Astrocyte of the spinal cord (primary cell): ENCODE data around the gene LHFPL3.

ENCODE experiments used
- DNase-seq: peaks from one replicate; pipeline ENCODE4 v3.0.0; 2011; ENCODE audit warnings: low read depth, low spot score
- H3K4me3 ChIP-seq: 2 replicates; pipeline ENCODE4 v1.5.1; 2011; ENCODE audit warnings: low read depth, mild to moderate bottlenecking, low read length, moderate library complexity
- in situ Hi-C: cut with HindIII; loops from 2 replicates; pipeline ENCODE4 v1.10.0; 2017; ENCODE audit warnings: low sequenced_read_pairs
- TF ChIP-seq, protein P1 (sequence below): IDR thresholded peaks from 2 replicates; pipeline ENCODE4 v1.5.1; 2012; ENCODE audit warnings: low read depth, mild to moderate bottlenecking, low read length, inconsistent platforms

LHFPL3 gene

DNA sequence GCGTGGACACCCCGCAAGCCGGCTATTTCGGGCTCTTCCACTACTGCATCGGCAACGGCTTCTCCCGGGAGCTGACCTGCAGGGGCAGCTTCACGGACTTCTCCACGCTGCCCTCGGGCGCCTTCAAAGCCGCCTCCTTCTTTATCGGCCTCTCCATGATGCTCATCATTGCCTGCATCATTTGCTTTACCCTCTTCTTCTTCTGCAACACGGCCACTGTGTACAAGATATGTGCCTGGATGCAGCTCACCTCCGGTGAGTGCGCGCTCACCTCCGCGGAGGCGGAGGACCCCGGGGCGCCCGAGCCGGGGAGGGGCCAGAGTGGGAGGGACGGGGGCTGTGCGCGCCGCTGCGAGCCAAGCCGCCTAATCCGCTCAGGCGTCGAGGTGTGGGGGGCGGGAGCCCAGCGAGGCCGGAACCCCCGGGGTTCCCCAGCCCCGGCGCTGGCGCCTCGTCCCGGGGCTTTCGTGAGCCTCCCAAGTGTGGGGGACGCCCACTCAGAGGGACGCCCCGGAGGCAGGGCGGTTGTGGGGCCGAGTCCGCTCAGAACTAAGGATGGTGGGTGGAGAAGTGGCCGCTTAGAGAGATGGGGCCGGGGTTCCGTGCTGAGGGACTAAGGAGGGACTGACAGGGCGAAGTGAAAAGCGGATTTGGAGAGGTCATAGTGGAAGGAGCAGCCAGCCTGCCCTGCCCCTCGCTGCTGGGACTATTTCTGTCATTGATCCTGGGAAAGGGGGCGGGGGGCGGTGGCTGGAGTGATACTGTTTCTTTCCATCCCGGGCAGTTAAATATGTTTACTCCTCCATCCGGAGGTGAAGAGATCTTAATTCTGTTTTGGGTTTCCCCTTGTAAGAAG lies 795 bp downstream of the LHFPL3 start:
- TF ChIP-seq, protein P1, sequence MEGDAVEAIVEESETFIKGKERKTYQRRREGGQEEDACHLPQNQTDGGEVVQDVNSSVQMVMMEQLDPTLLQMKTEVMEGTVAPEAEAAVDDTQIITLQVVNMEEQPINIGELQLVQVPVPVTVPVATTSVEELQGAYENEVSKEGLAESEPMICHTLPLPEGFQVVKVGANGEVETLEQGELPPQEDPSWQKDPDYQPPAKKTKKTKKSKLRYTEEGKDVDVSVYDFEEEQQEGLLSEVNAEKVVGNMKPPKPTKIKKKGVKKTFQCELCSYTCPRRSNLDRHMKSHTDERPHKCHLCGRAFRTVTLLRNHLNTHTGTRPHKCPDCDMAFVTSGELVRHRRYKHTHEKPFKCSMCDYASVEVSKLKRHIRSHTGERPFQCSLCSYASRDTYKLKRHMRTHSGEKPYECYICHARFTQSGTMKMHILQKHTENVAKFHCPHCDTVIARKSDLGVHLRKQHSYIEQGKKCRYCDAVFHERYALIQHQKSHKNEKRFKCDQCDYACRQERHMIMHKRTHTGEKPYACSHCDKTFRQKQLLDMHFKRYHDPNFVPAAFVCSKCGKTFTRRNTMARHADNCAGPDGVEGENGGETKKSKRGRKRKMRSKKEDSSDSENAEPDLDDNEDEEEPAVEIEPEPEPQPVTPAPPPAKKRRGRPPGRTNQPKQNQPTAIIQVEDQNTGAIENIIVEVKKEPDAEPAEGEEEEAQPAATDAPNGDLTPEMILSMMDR: no peak
- in situ Hi-C loops: no loop called here
- H3K4me3 ChIP-seq: peak overlapping the region; percentile 18
- no peak for DNase-seq

DNA sequence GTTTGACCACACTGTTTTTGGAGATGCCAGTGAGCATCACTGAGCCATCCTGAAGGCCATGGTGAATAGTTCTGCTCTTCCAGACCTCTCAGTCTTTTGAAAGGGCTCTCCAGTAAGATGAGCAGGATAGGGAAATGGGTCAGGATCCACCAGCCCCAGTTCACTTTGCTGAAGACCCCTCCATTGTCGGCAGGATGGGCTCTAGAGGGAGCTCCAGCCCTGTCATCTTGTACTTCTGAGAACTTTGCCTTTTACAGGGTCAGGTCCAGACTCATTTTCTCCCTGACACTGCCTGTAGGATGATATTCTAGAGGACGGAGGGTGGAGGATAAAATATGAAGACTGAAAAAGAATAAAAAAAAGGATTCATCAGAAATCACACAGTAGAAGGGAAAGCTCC lies 13.1 kb downstream of the LHFPL3 start:
- H3K4me3 ChIP-seq: no peak overlapping the region
- TF ChIP-seq, protein P1: peak; percentile 11
- in situ Hi-C loops: no loop called here
- no peak for DNase-seq

DNA sequence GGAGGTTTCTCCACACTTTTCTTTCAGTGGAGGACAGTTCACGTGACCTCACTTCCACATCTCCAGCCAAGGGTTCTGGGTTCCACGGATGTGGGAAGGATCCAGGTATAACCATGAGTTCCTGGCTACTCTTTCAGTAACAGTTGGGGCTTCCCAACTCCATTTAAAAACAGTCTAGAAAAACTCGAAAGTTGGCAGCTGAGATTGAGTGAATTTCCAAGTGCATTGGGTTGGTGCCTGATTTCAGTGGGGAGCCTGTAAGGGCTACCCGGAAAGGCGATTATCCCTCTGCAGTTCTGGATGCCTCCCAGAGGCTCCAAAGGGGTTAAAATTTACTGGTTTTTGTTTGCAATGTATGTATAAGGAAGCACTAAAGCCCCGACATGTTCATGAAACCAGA lies 24.3 kb downstream of the LHFPL3 start:
- DNase-seq: no peak
- in situ Hi-C loops: no loop called here
- TF ChIP-seq, protein P1: no peak
- H3K4me3 ChIP-seq: no peak overlapping the region

DNA sequence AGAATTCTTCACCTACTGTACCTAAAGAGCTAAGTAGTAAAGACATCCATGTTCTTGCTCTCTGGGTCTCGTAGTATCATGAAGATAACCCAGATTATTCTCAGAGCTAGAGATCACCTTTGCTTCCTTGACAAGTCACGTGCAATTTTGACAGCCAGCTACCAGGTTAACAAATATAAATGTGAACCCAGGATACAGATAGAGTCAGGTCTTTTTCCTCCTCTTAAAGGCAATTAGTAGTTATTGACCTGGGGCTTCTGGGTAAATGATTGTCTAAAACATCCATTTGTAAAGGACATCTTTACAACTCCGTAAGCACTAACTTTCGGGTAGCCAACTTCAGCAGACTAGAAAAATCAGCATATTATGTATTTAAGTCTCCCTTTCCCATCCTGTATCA lies 28.8 kb downstream of the LHFPL3 start:
- H3K4me3 ChIP-seq: no peak overlapping the region
- DNase-seq: no peak
- TF ChIP-seq, protein P1: no peak
- in situ Hi-C loops: no loop called here

DNA sequence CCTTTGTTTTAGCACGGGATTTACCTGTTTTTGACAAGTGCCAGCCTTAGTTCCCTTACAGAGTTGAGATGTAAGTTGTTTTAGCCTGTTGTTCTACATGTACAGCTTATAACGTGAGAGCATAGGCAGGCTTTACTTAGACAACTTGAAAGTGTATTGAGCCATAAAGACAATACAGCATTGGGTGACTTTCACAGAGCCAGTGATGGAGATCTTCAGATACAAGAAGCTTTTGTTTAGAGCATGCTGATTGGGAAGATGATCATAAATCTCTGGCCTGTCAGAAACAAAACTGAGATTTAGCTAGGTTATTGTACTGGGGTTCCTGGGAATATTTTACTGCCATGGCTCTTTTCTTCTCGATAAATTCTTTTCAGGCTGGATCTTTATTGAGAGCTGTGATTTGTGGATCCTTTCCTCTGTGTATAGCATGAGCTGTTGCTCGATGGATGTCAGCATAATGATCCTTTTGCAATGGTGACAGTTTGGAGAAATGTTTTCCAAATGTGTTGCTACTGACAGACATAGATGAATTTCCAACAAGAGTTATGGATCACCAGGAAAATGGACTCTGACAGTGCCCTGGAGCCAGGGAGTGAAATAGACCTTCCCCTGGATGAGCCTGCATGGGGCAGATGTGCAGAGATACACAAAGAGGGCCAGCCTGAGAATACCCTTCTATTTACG lies 30.2 kb downstream of the LHFPL3 start:
- TF ChIP-seq, protein P1: no peak
- in situ Hi-C loops: no loop called here

DNA sequence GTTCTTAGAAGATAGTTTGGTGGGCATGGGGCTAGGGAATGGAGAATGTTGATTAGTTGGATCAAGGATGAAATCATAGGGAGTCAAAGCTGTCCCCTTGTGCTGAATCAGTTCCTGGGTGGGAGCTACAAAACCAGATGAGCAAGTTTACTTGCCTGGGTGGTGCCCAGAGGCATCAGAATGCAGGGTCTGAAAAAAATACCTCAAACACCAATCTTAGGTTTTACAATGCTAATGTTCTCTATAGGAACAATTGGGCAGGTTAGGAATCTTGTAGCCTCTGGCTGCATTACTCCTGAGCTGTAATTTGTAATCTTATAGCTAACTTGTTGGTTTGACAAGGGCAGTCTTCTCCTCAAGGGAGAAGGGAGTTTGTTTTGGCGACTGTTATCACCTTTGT lies 34.4 kb downstream of the LHFPL3 start:
- no peak for DNase-seq
- TF ChIP-seq, protein P1: no peak
- in situ Hi-C loops: no loop called here
- no peak overlapping the region for H3K4me3 ChIP-seq

More for the DNA sequence above, 30.2 kb downstream of the LHFPL3 start:
- H3K4me3 ChIP-seq: no peak overlapping the region
- no peak for DNase-seq
